HG02884 (cell line): ENCODE measurements around the gene GCC1.
"Not testable (repeated sequence)": the region's sequence is repeated elsewhere in the genome, so short reads cannot be mapped to it uniquely, and the experiment has no call there.

Source experiments
- ATAC-seq: cut with Tn5 transposase; IDR thresholded peaks from one replicate; pipeline ENCODE4 v1.9.1; 2021; ENCODE audit warnings: mild to moderate bottlenecking, moderate library complexity; ENCODE audit not compliant: unreplicated experiment

The GCC1 gene

GRCh38 chr7:127589896-127590295 is 4.5 kb upstream of the GCC1 start:
- no peak for ATAC-seq

DNA sequence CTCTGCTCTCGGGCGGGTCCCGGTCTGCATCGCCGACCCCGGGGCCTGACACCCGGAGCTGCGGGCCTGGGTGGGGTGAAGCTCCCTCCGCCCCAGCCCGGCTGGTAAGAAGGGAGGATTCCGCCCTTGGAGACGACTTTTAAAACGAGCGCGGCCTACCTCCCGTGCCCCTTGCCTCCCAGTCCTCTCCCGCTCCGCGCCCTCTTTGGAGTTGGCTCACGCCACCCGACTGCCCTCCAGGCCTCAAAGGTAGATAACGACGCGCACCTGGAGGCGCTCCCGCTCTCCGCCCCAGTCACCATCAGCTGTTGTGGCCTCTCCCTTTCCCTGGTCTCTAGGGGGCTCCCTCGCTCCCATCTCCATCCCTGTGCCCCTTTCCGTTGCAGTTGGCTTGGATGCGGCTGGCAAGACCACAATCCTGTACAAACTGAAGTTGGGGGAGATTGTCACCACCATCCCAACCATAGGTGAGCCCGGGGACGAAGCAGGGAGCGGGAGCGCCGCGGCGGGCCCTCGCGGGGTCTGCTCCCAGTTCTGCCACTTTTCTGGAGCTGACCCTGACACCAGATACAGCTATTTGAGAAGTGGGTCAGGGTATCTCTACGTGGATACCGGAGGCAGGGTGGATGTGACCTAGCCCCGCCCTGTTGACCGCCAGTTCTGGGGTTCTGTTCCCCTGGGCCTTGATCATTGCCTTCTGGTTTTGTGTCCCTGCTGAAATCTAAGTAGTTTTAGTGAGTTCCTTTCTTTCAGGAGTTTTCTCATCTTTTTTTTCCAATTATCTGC is 3.5 kb upstream of the GCC1 start:
- ATAC-seq, result peak; percentile 13

GRCh38 chr7:127588019-127588696 is 2.8 kb upstream of the GCC1 start, which contains the start of gene ARF5:
Gene ARF5, plus strand, starts transcription at chr7:127588411. Its CDS starts 88 bp downstream, at chr7:127588499.
- peak; percentile 61 for ATAC-seq

DNA sequence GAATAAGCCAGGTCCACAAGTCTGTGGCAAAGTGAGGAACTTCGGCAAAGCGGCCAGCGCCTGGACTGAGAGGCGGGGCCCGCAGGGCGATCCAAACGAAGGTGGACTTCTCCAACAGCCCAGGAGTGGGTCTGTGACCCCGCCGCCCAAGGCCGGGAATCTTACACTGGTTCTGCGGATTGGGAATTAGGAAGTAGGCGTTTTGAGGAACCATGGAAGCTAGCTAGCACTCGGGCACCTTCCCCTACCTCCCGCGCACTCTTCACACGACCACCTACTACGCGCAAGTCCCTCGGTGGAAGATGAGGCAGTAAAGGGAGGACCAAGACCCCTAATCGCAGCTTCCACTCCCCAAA is 2.2 kb upstream of the GCC1 start:
- ATAC-seq, result no peak

GRCh38 chr7:127586346-127586745 is 950 bp upstream of the GCC1 start:
- no peak for ATAC-seq

GRCh38 chr7:127584648-127585043 is 750 bp downstream of the GCC1 start:
- ATAC-seq, result no peak

DNA sequence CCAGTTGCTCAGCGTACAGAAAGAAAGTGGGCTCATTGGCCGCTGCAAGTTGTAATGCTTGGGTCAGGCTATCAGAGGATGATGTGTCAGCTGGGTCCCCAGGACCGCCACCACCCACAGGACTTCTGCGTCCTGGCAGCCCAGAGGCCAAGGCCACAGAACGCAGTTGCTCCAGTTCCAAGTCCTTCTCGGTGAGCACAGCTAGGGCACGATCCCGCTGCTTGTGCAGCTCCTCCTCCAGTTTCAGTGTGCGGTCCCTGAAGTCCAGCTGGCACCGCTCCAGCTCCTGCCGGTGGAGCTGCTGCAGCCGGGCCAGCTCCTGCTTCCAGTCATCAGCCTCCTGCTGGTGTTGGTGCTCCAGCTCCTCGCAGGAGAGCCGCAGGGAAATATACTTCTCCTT is 3.0 kb downstream of the GCC1 start:
- no peak for ATAC-seq

GRCh38 chr7:127581716-127582115 is 3.7 kb downstream of the GCC1 start:
- no peak for ATAC-seq

DNA sequence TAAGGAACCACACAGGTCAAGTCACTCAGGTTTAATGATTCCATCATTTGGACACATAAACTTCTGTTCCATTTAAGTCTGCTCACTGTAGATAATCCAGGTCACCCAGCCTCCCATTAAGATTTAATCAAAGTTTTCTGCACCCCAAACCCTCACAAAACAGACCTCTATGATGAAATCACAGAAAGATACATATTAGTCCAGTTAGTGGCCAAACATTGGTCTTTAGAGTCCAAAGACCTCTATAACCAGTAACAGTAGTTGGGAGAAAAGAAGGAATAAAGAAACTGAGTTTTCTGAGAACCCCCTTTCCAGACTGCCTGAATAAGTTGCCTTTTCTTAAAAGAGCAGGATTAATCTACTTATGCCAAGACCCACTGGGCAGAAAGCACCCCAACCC is 4.8 kb downstream of the GCC1 start:
- ATAC-seq, result no peak

GRCh38 chr7:127578711-127579275 is 6.6 kb downstream of the GCC1 start:
- no peak for ATAC-seq

DNA sequence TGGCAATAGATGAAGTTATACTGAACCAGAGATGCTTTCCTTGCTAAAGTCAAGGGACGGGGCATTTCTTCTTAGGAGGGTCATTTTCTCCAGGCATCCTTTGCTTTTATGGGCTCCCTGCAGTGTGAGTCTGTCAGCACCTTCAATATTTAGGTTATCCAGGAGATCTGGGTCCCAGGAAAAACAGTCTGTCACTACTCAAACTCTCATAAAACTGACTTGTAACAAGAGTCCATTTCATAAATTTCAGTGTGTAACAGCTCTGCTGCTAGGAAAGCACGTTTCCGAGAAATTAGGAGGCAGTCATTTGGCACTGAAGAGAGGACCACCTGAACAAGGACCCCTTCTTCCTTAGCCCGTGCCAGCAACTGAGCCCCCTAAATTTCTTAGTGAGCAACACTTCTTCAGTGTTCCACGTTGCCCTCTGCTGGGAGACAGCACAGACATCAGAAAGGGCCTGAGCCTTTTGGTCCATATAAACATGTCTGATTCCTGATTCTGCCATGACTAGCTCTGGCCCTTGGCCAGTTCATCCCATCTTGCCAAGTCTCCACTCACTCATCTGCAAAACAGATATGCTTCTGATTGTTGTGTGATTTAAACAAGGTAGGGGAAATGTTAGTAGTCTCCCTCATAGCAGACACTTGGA is 7.2 kb downstream of the GCC1 start:
- no peak for ATAC-seq

- ATAC-seq, result no peak
These were observed 13.5 kb downstream of the GCC1 start for GRCh38 chr7:127571741-127572505.

- ATAC-seq, result not testable (repeated sequence)
These were observed 17.4 kb downstream of the GCC1 start for GRCh38 chr7:127568034-127568433.

DNA sequence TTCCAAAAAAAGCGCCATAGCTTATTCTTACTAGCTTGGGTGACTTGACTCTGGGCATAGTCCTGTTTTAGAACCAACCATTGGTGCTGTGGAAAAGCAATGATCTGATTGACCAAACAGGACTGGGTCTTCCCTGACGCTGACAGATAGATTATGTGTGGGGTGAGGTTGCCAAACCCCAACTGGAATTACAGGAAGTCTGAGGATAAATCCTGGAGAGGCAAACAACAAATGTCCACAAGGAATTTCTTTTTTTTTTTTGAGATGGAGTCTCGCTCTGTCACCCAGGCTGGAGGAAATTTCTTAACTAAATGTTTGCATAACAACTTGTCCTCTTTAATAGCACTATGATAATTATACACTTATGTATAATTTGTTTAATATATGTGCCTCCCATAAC is 19.2 kb downstream of the GCC1 start:
- ATAC-seq, result no peak

DNA sequence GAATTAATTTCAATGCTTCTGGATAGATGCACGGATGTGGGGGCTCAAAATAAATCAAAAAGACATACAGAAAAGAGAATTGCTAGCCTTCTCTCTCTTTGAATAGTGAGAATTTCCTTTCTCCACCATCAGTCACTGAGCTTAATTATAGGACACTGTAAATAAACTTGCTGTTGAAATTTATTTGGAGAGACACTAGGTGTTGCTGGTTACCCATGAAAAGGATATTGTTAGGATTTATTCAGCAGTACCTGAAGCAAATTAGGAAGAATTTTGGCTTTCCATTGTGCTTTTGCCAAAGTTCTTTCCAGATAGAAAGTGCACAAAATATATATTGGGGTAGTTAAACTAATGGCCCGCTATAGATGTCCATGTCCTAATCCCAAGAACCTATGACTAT is 27.6 kb downstream of the GCC1 start:
- ATAC-seq, result no peak

DNA sequence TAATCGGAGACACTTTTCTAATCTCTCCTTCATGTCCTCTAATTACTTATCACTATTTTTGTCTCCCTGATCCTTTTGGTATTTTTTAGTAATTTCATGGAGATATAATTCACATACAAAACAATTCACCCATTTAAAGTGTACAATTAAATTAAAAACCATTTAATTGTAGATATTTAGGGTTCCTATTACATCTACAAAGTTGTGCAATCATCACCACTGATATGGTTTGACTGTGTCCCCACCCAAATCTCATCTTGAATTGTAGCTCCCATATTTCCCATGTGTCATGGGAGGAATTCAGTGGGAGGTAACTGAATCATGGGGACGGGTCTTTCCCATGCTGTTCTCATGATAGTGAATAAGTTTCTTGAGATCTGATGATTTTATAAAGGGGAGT is 29.0 kb downstream of the GCC1 start:
- no peak for ATAC-seq

DNA sequence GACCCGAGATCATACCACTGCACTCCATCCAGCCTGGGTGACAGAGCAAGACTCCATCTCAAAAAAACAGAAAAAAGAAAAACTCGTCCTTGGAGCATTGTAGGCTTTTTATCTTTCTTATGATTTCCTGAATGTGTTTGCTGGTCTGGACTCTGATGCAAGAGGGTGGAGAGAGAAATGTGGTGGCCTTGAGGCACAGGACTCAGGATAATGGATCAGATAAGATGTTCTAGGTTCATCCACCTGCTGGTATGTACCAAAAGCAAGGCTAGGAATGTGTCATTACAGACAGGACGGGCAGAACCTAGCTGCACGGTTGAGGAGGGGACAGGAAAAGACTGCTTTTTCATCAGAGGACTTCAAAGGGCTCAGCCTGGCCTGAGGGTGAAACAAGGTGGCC is 33.5 kb downstream of the GCC1 start:
- ATAC-seq, result no peak

GRCh38 chr7:127550247-127550646 is 35.1 kb downstream of the GCC1 start:
- ATAC-seq, result no peak

GRCh38 chr7:127546313-127546712 is 39.1 kb downstream of the GCC1 start:
- ATAC-seq, result no peak

GRCh38 chr7:127541548-127541947 is 43.8 kb downstream of the GCC1 start:
- no peak for ATAC-seq

DNA sequence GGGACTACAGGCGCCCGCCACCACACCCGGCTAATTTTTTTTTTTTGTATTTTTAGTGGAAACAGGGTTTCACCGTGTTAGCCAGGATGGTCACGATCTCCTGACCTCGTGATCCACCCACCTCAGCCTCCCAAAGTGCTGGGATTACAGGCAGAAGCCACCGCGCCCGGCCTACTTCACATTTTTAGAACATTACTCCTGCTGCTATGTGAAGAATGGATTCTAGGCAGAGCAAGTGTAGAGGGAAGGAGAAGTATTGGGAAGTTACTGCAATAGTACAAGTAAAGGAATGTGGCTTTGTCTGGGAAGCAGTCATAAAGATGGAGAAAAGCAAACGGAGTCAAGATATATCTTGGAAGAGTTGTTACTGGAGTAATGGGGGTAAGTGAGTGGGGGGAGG is 44.9 kb downstream of the GCC1 start:
- not testable (repeated sequence) for ATAC-seq
